Measurements from ENCODE around the gene SCAF8. TPM values are rescaled to one million over a fixed set of nuclear protein-coding genes. Genes with fewer than 3 reads are reported as not detected.
A peak's percentile ranks its signal among the peaks of the same experiment; 100 is the strongest.

SCAF8 gene
- total and polyA plus RNA-seq, 2 of the 8 experiments (the other 6 are each of a cell fraction or from before 2014, with no cell fraction given) = 20.3 to 46.3 TPM

DNA sequence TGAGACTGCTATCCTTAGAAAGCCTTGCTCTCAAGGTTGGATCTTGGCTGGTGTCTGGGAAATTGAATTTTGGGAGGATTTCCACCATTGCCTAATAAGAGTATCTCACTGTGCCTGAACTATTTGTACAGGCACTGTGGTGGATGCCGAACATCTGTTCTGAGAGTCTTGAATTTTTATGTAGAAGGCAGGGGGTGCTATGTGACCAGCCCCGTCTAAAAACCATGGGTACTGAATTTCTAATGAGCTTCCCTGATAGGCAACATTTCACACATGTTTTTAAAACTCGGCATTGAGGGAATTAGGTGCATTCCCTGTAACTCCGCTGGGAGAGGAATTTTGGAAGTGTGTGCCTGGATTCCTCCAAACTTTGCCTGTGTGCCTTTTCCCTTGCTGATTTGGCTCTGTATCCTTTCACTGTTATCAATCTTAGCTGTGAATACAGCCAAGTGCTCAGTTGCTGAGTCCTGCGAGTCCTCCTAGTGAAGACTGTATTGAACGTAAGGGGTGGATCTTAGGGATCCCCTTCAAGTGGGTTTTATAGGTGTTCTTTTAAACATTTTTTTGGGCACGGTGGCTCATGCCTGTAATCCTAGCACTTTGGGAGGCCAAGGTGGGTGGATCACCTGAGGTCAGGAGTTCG, 27.6 kb upstream of the SCAF8 start:
- Histone ChIP-seq H3K4ac (replicated peaks; ENCODE audit: insufficient read length, low read depth, low read length) (no peak overlapping the region), H2BK5ac (ENCODE audit: low read depth, low read length) (no peak overlapping the region), H2AFZ (ENCODE audit: low read length) (no peak overlapping the region; the same call in 1 of the 2 replicates), H3K23me2 (ENCODE audit: low read depth, low read length) (no peaks in the 10 kb centered on the region), H3K14ac (ENCODE audit: insufficient read length) (no peak overlapping the region), H4K5ac (ENCODE audit: insufficient read length, low read depth, low read length) (no peak overlapping the region), H2BK20ac (ENCODE audit: low read length) (no peak overlapping the region), H2BK15ac (ENCODE audit: low read length) (no peak overlapping the region), H4K20me1 (replicated peaks in 1 of 2; ENCODE audit: control insufficient read depth in 1 of 2, insufficient read depth in 2 of 2, low read length in 2 of 2) (no peaks in the 10 kb centered on the region), H3K27ac (ENCODE audit: low read depth, low read length) (no peak overlapping the region), H3K79me1 (ENCODE audit: low read depth, low read length) (no peaks in the 10 kb centered on the region; the same call in 1 of the 2 replicates), H3K4me1 (replicated peaks in 1 of 4; ENCODE audit: control insufficient read depth in 3 of 4, insufficient read depth in 4 of 4, low read length in 3 of 4) (0 out of 7 replicates have a peak, but pooled peaks cover 0 to 3% (median 0%) of the 10 kb centered on the region in 4 experiments), H3K9me3 (ENCODE audit: insufficient read depth in 2 of 2, low read depth in 1 of 2, low read length in 1 of 2) (no peaks in the 10 kb centered on the region), H3K23ac (ENCODE audit: insufficient read length) (no peak overlapping the region), H3K4me3 (ENCODE audit: extremely low read depth in 1 of 4, insufficient read depth in 2 of 4, low read depth in 3 of 4, low read length in 4 of 4) (no peak overlapping the region), H2BK120ac (replicated peaks; ENCODE audit: low read depth, low read length) (no peak overlapping the region), H3K36me3 (ENCODE audit: control insufficient read depth in 2 of 4, insufficient read depth in 4 of 4, low read length in 3 of 4) (no peaks in the 10 kb centered on the region), H2BK12ac (ENCODE audit: low read depth, low read length) (no peak overlapping the region), H3K9ac (replicated peaks in 1 of 4; ENCODE audit: extremely low read depth in 1 of 4, low read depth in 3 of 4, low read length in 3 of 4) (no peak overlapping the region), H3K56ac (replicated peaks; ENCODE audit: insufficient read length, low read depth, low read length) (no peak overlapping the region), H3K18ac (ENCODE audit: extremely low read depth, low read length) (no peak overlapping the region), H4K91ac (replicated peaks; ENCODE audit: insufficient read length, low read length) (no peak overlapping the region), H3K79me2 (ENCODE audit: control insufficient read depth in 1 of 2, insufficient read depth in 2 of 2, low read length in 2 of 2) (no peaks in the 10 kb centered on the region), H3K27me3 (replicated peaks in 1 of 4; ENCODE audit: control insufficient read depth in 3 of 4, extremely low read depth in 1 of 4, insufficient read depth in 3 of 4, low read length in 3 of 4) (no peaks in the 10 kb centered on the region), H4K8ac (ENCODE audit: extremely low read depth, insufficient read depth, low read length) (no peak overlapping the region), H2AK5ac (ENCODE audit: low read depth, low read length) (no peak overlapping the region), H3K4me2 (ENCODE audit: insufficient read depth in 1 of 2, low read depth in 2 of 2, low read length in 2 of 2) (no peak overlapping the region)
- FAIRE-seq (no peak), DNase-seq (ENCODE audit: low read depth in 1 of 2, low spot score in 2 of 2) (no peak)
- CTCF ChIA-PET (ENCODE audit: partially characterized antibody) = interaction anchor here (0.9 to 1.3 kb wide), 2 partner anchors 15 to 100 kb away, joined by 3 to 5 read pairs; no protein-coding TSS in a partner anchor
- WGBS, 2 experiments (ENCODE audit: extremely low coverage in 1 of 2, insufficient coverage in 1 of 2, insufficient read length in 1 of 2, insufficient replicate concordance in 2 of 2, low coverage in 1 of 2, low lambda C conversion rate in 2 of 2, missing lambda C conversion rate in 1 of 2) = 89% methylated on average over 8 of the region's 8 CpGs; no CpG with 5 or more reads in 1 of the 2 experiments
- TF ChIP-seq, protein P1, sequence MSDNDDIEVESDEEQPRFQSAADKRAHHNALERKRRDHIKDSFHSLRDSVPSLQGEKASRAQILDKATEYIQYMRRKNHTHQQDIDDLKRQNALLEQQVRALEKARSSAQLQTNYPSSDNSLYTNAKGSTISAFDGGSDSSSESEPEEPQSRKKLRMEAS (IDR thresholded peaks at IDR 0.05) = no peak
- TF ChIP-seq RAD21 (IDR thresholded peaks at IDR 0.05 in 1 of 2, conservative IDR thresholded peaks at IDR 0.05 in 1 of 2; ENCODE audit: low read depth in 2 of 2, low read length in 2 of 2) (peak; percentile 26 to 36; a peak in 3 of 4 replicates), JUN (IDR thresholded peaks at IDR 0.05; ENCODE audit: low read depth, low read length) (no peak)
- TF ChIP-seq, protein P2, sequence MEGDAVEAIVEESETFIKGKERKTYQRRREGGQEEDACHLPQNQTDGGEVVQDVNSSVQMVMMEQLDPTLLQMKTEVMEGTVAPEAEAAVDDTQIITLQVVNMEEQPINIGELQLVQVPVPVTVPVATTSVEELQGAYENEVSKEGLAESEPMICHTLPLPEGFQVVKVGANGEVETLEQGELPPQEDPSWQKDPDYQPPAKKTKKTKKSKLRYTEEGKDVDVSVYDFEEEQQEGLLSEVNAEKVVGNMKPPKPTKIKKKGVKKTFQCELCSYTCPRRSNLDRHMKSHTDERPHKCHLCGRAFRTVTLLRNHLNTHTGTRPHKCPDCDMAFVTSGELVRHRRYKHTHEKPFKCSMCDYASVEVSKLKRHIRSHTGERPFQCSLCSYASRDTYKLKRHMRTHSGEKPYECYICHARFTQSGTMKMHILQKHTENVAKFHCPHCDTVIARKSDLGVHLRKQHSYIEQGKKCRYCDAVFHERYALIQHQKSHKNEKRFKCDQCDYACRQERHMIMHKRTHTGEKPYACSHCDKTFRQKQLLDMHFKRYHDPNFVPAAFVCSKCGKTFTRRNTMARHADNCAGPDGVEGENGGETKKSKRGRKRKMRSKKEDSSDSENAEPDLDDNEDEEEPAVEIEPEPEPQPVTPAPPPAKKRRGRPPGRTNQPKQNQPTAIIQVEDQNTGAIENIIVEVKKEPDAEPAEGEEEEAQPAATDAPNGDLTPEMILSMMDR (IDR thresholded peaks at IDR 0.05; ENCODE audit: control extremely low read depth in 1 of 3, insufficient read depth in 1 of 3, low read depth in 1 of 3, low read length in 3 of 3) = peak in 1 of 3 experiments; percentile 6; a peak in 1 of 4 replicates
- POLR2A ChIA-PET (ENCODE audit: partially characterized antibody) = no interaction called here
